OCI-LY7 (cell line): Measurements from ENCODE around the gene HS3ST5. TPM values are rescaled to one million over a fixed set of nuclear protein-coding genes. Genes with fewer than 3 reads are reported as not detected.

Source experiments
- BruUV-seq: library from RNA; stranded (reverse); fragments of 400-500 nt; replicated peaks from 2 replicates; lab custom pipeline; 2021; lab: Mats Ljungman, UMichigan
- CTCF ChIA-PET: fragments of 300-600 bp; sonication (Branson Sonifier 250); formaldehyde crosslinking; loops from one replicate; lab custom pipeline; 2022; ENCODE audit warnings: antibody characterized with exemption; ENCODE audit not compliant: unreplicated experiment; lab: Charles Lee
- POLR2A ChIA-PET: fragments of 300-600 bp; sonication (Branson Sonifier 250); formaldehyde crosslinking; loops from one replicate; lab custom pipeline; 2022; ENCODE audit warnings: antibody characterized with exemption; lab: Charles Lee
- DNase-seq: peaks from one replicate; pipeline ENCODE4 v3.0.0-alpha.2; 2015; ENCODE audit warnings: low spot score
- H2AFZ ChIP-seq: fragments of 200-600 bp; sonication (generic), shearing (Covaris generic); 2 replicates; pipeline ENCODE4 v1.6.1; 2014; ENCODE audit warnings: mild to moderate bottlenecking, antibody characterized with exemption, low read length, moderate library complexity
- H3K27ac ChIP-seq: fragments of 200-600 bp; sonication (generic); 2 replicates; pipeline ENCODE4 v1.5.1; 2014; ENCODE audit warnings: mixed run types, low read depth, mild to moderate bottlenecking, moderate library complexity, low read length, inconsistent platforms; ENCODE audit not compliant: poor library complexity, severe bottlenecking
- H3K36me3 ChIP-seq: fragments of 200-600 bp; sonication (generic); 2 replicates; pipeline ENCODE4 v1.6.1; 2014; ENCODE audit warnings: mild to moderate bottlenecking, antibody characterized with exemption, low read length, moderate library complexity, mixed read lengths; ENCODE audit not compliant: insufficient read depth
- H3K4me1 ChIP-seq: fragments of 200-600 bp; sonication (generic); 2 replicates; pipeline ENCODE4 v1.5.1; 2014; ENCODE audit warnings: mild to moderate bottlenecking, low read length; ENCODE audit not compliant: insufficient read depth, poor library complexity, severe bottlenecking
- H3K4me2 ChIP-seq: fragments of 200-600 bp; sonication (generic); 2 replicates; pipeline ENCODE4 v1.6.1; 2014; ENCODE audit warnings: mild to moderate bottlenecking, low read length
- H3K4me3 ChIP-seq: fragments of 200-600 bp; sonication (generic); 2 replicates; pipeline ENCODE4 v1.5.1; 2014; ENCODE audit warnings: mild to moderate bottlenecking, low read depth, low read length; ENCODE audit not compliant: poor library complexity, severe bottlenecking
- H3K79me2 ChIP-seq: fragments of 200-600 bp; sonication (generic); 2 replicates; pipeline ENCODE4 v1.6.1; 2016; ENCODE audit warnings: low read depth, mild to moderate bottlenecking, low read length, moderate library complexity, mixed read lengths; ENCODE audit not compliant: insufficient read depth
- H3K9me2 ChIP-seq: fragments of 200-600 bp; sonication (generic); 2 replicates; pipeline ENCODE4 v1.6.1; 2016; ENCODE audit warnings: mild to moderate bottlenecking, low read length, mixed read lengths; ENCODE audit not compliant: insufficient read depth
- H3K9me3 ChIP-seq: fragments of 200-600 bp; sonication (generic); 2 replicates; pipeline ENCODE4 v1.6.1; 2014; ENCODE audit warnings: mild to moderate bottlenecking, mixed run types, low read length, mixed read lengths
- H4K20me1 ChIP-seq: fragments of 200-600 bp; sonication (generic); 2 replicates; pipeline ENCODE4 v1.6.1; 2014; ENCODE audit warnings: mild to moderate bottlenecking, antibody characterized with exemption, low read length, moderate library complexity, mixed read lengths; ENCODE audit not compliant: insufficient read depth
- EZH2phosphoT487 ChIP-seq: fragments of 200-600 bp; sonication (generic); IDR thresholded peaks from 2 replicates; pipeline ENCODE4 v1.6.1; 2018; ENCODE audit warnings: low read depth, borderline replicate concordance, mild to moderate bottlenecking, mixed run types, antibody characterized with exemption, low read length, moderate library complexity, mixed read lengths
- intact Hi-C: fragments of 100-400 bp; cut with micrococcal nuclease; formaldehyde crosslinking; loops from one replicate; pipeline ENCODE4 v1.10.0; 2022; ENCODE audit not compliant: unreplicated experiment
- total RNA-seq, 2 experiments: library from RNA; depleted of rRNA in 1 of 2; stranded (reverse); fragments of >200 nt in 1 of 2; shearing (Covaris generic) in 1 of 2; gene quantifications; 2 replicates each; pipeline ENCODE4 v1.2.3, GENCODE V29; 2014 to 2022
- TF ChIP-seq, protein P1 (sequence below): fragments of 200-600 bp; sonication (generic); conservative IDR thresholded peaks from 2 replicates; pipeline ENCODE4 v1.5.1; 2014; ENCODE audit warnings: mild to moderate bottlenecking, antibody characterized with exemption, low read length, moderate library complexity, mixed read lengths

HS3ST5 gene
- total RNA-seq, 2 experiments from 2014 or later, result not detected

DNA sequence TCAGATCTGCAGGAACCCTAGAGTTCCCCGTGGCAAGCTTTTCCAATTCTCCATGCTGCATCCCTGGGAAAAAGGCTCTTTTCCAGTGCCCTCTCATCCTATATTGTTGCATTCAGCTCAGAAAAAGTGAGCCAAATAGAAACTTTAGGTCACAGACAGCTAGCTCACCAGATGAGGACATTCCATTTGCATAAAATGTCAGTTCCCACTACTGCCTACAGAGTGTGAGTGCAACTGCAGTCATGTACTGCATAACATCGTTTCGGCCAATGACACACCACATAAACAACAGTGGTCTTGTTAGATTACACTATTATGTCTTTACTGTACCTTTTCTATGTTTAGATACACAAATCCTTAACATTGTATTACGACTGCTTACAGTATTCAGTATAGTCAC is 8.6 kb downstream of the HS3ST5 start:
- Histone ChIP-seq H3K4me2 (no peak overlapping the region), H3K4me3 (no peak overlapping the region), H3K79me2 (no peaks in the 10 kb centered on the region), H3K4me1 (no peaks in the 10 kb centered on the region), H3K36me3 (no peaks in the 10 kb centered on the region), H3K9me2 (no peaks in the 10 kb centered on the region), H4K20me1 (no peaks in the 10 kb centered on the region), H3K27ac (no peak overlapping the region), H3K9me3 (no peaks in the 10 kb centered on the region), H2AFZ (no peak overlapping the region)
- POLR2A ChIA-PET, result interaction anchor here (0.5 kb wide), 1 partner anchor 434 kb away, joined by 3 read pairs; no protein-coding TSS in a partner anchor
- intact Hi-C loops, result no loop called here
- CTCF ChIA-PET, result no interaction called here
- TF ChIP-seq, protein P1, sequence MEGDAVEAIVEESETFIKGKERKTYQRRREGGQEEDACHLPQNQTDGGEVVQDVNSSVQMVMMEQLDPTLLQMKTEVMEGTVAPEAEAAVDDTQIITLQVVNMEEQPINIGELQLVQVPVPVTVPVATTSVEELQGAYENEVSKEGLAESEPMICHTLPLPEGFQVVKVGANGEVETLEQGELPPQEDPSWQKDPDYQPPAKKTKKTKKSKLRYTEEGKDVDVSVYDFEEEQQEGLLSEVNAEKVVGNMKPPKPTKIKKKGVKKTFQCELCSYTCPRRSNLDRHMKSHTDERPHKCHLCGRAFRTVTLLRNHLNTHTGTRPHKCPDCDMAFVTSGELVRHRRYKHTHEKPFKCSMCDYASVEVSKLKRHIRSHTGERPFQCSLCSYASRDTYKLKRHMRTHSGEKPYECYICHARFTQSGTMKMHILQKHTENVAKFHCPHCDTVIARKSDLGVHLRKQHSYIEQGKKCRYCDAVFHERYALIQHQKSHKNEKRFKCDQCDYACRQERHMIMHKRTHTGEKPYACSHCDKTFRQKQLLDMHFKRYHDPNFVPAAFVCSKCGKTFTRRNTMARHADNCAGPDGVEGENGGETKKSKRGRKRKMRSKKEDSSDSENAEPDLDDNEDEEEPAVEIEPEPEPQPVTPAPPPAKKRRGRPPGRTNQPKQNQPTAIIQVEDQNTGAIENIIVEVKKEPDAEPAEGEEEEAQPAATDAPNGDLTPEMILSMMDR, result no peak
- no peak for TF ChIP-seq EZH2phosphoT487
- no TSS peak for BruUV-seq
- DNase-seq, result no peak

- no peaks in the 10 kb centered on the region for H4K20me1 ChIP-seq
- no peaks in the 10 kb centered on the region for H3K9me2 ChIP-seq
- H3K4me2 ChIP-seq, result no peak overlapping the region
- no peak overlapping the region for H3K27ac ChIP-seq
- no peaks in the 10 kb centered on the region for H3K9me3 ChIP-seq
- no peak for DNase-seq
- H3K4me1 ChIP-seq, result no peaks in the 10 kb centered on the region
- H3K79me2 ChIP-seq, result no peaks in the 10 kb centered on the region
- H2AFZ ChIP-seq, result no peak overlapping the region
- no TSS peak for BruUV-seq
- ChIA-PET POLR2A (interaction anchor here (0.6 to 0.7 kb wide), 2 partner anchors 9 to 740 kb away, joined by 3 read pairs; no protein-coding TSS in a partner anchor), CTCF (no interaction called here)
- no peaks in the 10 kb centered on the region for H3K36me3 ChIP-seq
- H3K4me3 ChIP-seq, result no peak overlapping the region
- TF ChIP-seq, protein P1, result no peak
- TF ChIP-seq EZH2phosphoT487, result no peak
- intact Hi-C loops, result no loop called here
Observed at GRCh38 chr6:114327074-114327473, 15.7 kb downstream of the HS3ST5 start.

GRCh38 chr6:114323784-114324183 is 19.0 kb downstream of the HS3ST5 start:
- Histone ChIP-seq H3K4me3 (no peak overlapping the region), H3K36me3 (no peaks in the 10 kb centered on the region), H3K4me1 (no peaks in the 10 kb centered on the region), H4K20me1 (no peaks in the 10 kb centered on the region; the same call in 1 of the 2 replicates), H3K27ac (no peak overlapping the region), H3K4me2 (no peak overlapping the region), H3K79me2 (no peaks in the 10 kb centered on the region), H3K9me2 (no peaks in the 10 kb centered on the region), H3K9me3 (no peaks in the 10 kb centered on the region), H2AFZ (no peak overlapping the region)
- ChIA-PET CTCF (no interaction called here), POLR2A (interaction anchor here (0.7 to 0.8 kb wide), 2 partner anchors 10 to 56 kb away, joined by 3 to 4 read pairs; no protein-coding TSS in a partner anchor)
- intact Hi-C loops, result no loop called here
- DNase-seq, result no peak
- no TSS peak for BruUV-seq
- no peak for TF ChIP-seq EZH2phosphoT487
- TF ChIP-seq, protein P1, result no peak
